Uterus (tissue), 2 donors: ENCODE results near the gene PCDH9.

Experiments used
- CTCF ChIP-seq, 4 experiments: fragments of 200-600 bp in 2 of 4; fragments of 450-650 bp in 2 of 4; sonication (generic) in 2 of 4; IDR thresholded peaks; one replicate each; pipeline ENCODE4 v1.5.1; 2016 to 2019; ENCODE audit warnings: antibody characterized with exemption in 4 of 4, mild to moderate bottlenecking in 2 of 4, moderate library complexity in 1 of 4
- POLR2A ChIP-seq, 2 donors: fragments of 450-650 bp; IDR thresholded peaks; one replicate each; pipeline ENCODE4 v1.6.1; 2016; ENCODE audit warnings: antibody characterized with exemption in 2 of 2, mild to moderate bottlenecking in 1 of 2, moderate library complexity in 1 of 2

- TF ChIP-seq CTCF (IDR thresholded peaks at IDR 0.05) = no peak
- no peak for TF ChIP-seq POLR2A (IDR thresholded peaks at IDR 0.05)
Measured at GRCh38 chr13:66915596-66916185, 314.4 kb downstream of the PCDH9 start.
